Right kidney (tissue), 1 donor: ENCODE results near the gene SULT1E1.
"Not testable (repeated sequence)": the region's sequence is repeated elsewhere in the genome, so short reads cannot be mapped to it uniquely, and the experiment has no call there.

ENCODE experiments used
- DNase-seq: peaks from one replicate; pipeline ENCODE4 v3.0.0-alpha.2; 2016

The SULT1E1 gene

GRCh38 chr4:69849297-69849696 is 10.6 kb downstream of the SULT1E1 start:
- DNase-seq = no peak

- no peak for DNase-seq
Measured at GRCh38 chr4:69848028-69848427, 11.9 kb downstream of the SULT1E1 start.

GRCh38 chr4:69843932-69844331 is 16.0 kb downstream of the SULT1E1 start:
- DNase-seq = no peak

- DNase-seq = no peak
Measured at GRCh38 chr4:69843301-69843700, 16.6 kb downstream of the SULT1E1 start.

- no peak for DNase-seq
Measured at GRCh38 chr4:69838977-69839376, 21.0 kb downstream of the SULT1E1 start.

- DNase-seq = no peak
Measured at GRCh38 chr4:69836287-69836686, 23.7 kb downstream of the SULT1E1 start.

GRCh38 chr4:69835766-69836165 is 24.2 kb downstream of the SULT1E1 start:
- no peak for DNase-seq

GRCh38 chr4:69833251-69833650 is 26.7 kb downstream of the SULT1E1 start:
- DNase-seq = no peak

GRCh38 chr4:69832326-69833030 is 27.5 kb downstream of the SULT1E1 start:
- DNase-seq = peak; percentile 29

GRCh38 chr4:69831646-69832325 is 28.2 kb downstream of the SULT1E1 start:
- DNase-seq = no peak

- no peak for DNase-seq
Measured at GRCh38 chr4:69831270-69831627, 28.7 kb downstream of the SULT1E1 start.

- peak; percentile 27 for DNase-seq
Measured at GRCh38 chr4:69830560-69831269, 29.2 kb downstream of the SULT1E1 start.

GRCh38 chr4:69830192-69830559 is 29.8 kb downstream of the SULT1E1 start:
- no peak for DNase-seq

- DNase-seq = no peak
Measured at GRCh38 chr4:69829678-69830077, 30.3 kb downstream of the SULT1E1 start.

GRCh38 chr4:69828828-69829227 is 31.1 kb downstream of the SULT1E1 start:
- DNase-seq = no peak

- DNase-seq = not testable (repeated sequence)
Measured at GRCh38 chr4:69825056-69825455, 34.9 kb downstream of the SULT1E1 start.

- no peak for DNase-seq
Measured at GRCh38 chr4:69823481-69824186, 36.3 kb downstream of the SULT1E1 start.

- DNase-seq = no peak
Measured at GRCh38 chr4:69823048-69823447, 36.9 kb downstream of the SULT1E1 start.

GRCh38 chr4:69822198-69822597 is 37.7 kb downstream of the SULT1E1 start:
- no peak for DNase-seq

GRCh38 chr4:69818060-69818639 is 41.8 kb downstream of the SULT1E1 start:
- DNase-seq = no peak

GRCh38 chr4:69816236-69816635 is 43.7 kb downstream of the SULT1E1 start:
- no peak for DNase-seq

- no peak for DNase-seq
Measured at GRCh38 chr4:69813628-69814027, 46.3 kb downstream of the SULT1E1 start.

- DNase-seq = no peak
Measured at GRCh38 chr4:69811166-69811565, 48.8 kb downstream of the SULT1E1 start.
